Type B pancreatic cell (in vitro differentiated cells): ENCODE results near the gene PCBP2. TPM values are rescaled to one million over a fixed set of nuclear protein-coding genes. Genes with fewer than 3 reads are reported as not detected.

Experiments
- DNase-seq: peaks from one replicate; pipeline ENCODE4 v3.0.0; 2021; ENCODE audit warnings: mixed read lengths; ENCODE audit not compliant: unreplicated experiment; ENCODE audit errors: extremely low spot score
- H3K27ac Mint-ChIP-seq: 2 replicates; pipeline ENCODE4 v1.8.0; 2021; ENCODE audit warnings: mild to moderate bottlenecking, mixed read lengths
- H3K27me3 Mint-ChIP-seq: 2 replicates; pipeline ENCODE4 v1.8.0; 2021; ENCODE audit warnings: mixed read lengths
- H3K36me3 Mint-ChIP-seq: 2 replicates; pipeline ENCODE4 v1.8.0; 2021; ENCODE audit warnings: mixed read lengths
- H3K4me1 Mint-ChIP-seq: one replicate; pipeline ENCODE4 v1.8.0; 2021; ENCODE audit warnings: mixed read lengths; ENCODE audit not compliant: unreplicated experiment
- H3K4me3 Mint-ChIP-seq: 2 replicates; pipeline ENCODE4 v1.8.0; 2021; ENCODE audit warnings: mild to moderate bottlenecking, mixed read lengths
- H3K9me3 Mint-ChIP-seq: 2 replicates; pipeline ENCODE4 v1.8.0; 2021; ENCODE audit warnings: mixed read lengths
- CTCF ChIP-seq: fragments of 200-600 bp; sonication (generic); conservative IDR thresholded peaks from 2 replicates; pipeline ENCODE4 v1.5.0; 2021; ENCODE audit warnings: antibody characterized with exemption, mild to moderate bottlenecking
- total RNA-seq: library from RNA; stranded (reverse); gene quantifications from 2 replicates; pipeline ENCODE4 v1.2.1, GENCODE V29; 2021; ENCODE audit warnings: low replicate concordance

PCBP2 gene
- total RNA-seq, 1 donor from 2014 or later = 1,222 TPM

- Mint-ChIP-seq H3K36me3 (no peaks in the 10 kb centered on the region), H3K4me3 (no peak overlapping the region), H3K9me3 (no peaks in the 10 kb centered on the region), H3K4me1 (peaks cover 11% of the 10 kb centered on the region), H3K27me3 (no peaks in the 10 kb centered on the region), H3K27ac (no peak overlapping the region)
- TF ChIP-seq CTCF = no peak
- DNase-seq = no peak
Measured at GRCh38 chr12:53506450-53506785, 54.5 kb downstream of the PCBP2 start.

- no peak for TF ChIP-seq CTCF
- H3K4me3 Mint-ChIP-seq = no peak within 1 kb of the TSS
- H3K9me3 Mint-ChIP-seq = no peaks in the 10 kb centered on the region
- DNase-seq = no peak
- H3K27me3 Mint-ChIP-seq = no peaks in the 10 kb centered on the region
- peaks cover 6% of the 10 kb centered on the region for H3K4me1 Mint-ChIP-seq
- H3K36me3 Mint-ChIP-seq = no peaks in the 10 kb centered on the region
- H3K27ac Mint-ChIP-seq = no peak within 1 kb of the TSS
Measured at GRCh38 chr12:53506881-53507602, 55.1 kb downstream of the PCBP2 start, which contains the start of gene NPFF. TSS of gene NPFF (minus strand) at chr12:53507484. CDS start at chr12:53507474, 10 bp downstream.

DNA sequence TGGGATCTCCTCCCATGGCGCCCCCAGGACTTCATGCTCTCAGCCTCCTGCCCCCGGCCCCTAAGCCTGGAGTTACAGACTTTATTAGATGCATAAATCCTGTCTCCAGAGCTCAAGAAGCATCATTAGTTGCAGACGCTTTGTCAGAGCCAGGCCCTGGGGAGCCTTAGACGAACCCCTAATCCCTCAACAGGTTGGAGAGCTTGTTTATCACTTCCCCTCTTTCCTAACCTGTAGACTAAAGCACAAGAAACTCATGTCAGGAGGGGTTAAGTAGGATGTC is 55.6 kb downstream of the PCBP2 start:
- no peak overlapping the region for H3K27ac Mint-ChIP-seq
- H3K4me1 Mint-ChIP-seq = peaks cover 4% of the 10 kb centered on the region
- H3K4me3 Mint-ChIP-seq = no peak overlapping the region
- H3K36me3 Mint-ChIP-seq = no peaks in the 10 kb centered on the region
- H3K9me3 Mint-ChIP-seq = no peaks in the 10 kb centered on the region
- no peak for TF ChIP-seq CTCF
- no peak for DNase-seq
- H3K27me3 Mint-ChIP-seq = no peaks in the 10 kb centered on the region

DNA sequence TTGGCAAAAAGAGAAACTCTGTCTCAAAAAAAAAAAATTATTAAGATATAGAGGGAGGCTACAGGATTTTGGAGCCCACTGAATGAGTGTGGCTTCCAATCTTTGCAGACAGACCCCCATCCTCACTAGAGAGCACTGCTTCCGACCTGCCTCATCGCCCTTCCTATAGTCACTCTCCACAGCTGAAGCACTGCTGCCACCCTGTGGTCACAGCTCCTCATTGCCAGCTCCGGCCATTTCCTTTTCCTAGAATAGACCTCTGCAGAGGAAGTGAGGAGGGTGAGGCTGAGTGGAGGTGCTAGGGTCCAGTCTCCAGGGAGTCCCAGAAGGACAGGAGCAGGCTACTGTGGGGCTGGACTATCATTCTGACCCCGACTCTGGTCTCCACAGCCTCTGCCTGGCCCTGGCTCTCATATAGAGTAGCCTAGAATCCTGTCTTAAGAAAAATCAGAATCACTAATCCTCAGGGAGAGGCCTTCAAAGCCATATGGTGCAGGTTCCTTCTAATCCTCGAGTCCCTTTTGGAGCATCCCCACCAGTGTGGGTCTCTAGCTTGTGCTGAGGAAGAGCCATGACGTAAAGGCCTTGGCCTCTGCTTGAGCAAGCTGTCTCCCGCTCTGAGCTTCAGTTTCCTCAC is 56.8 kb downstream of the PCBP2 start:
- TF ChIP-seq CTCF = peak; percentile 95
- Mint-ChIP-seq H3K4me1 (peaks cover 4% of the 10 kb centered on the region), H3K4me3 (no peak overlapping the region), H3K27ac (peak overlapping the region; percentile 73), H3K36me3 (no peaks in the 10 kb centered on the region), H3K9me3 (no peaks in the 10 kb centered on the region), H3K27me3 (no peaks in the 10 kb centered on the region)
- peak; percentile 85 for DNase-seq

GRCh38 chr12:53510181-53510812 is 58.4 kb downstream of the PCBP2 start:
- no peak for DNase-seq
- Mint-ChIP-seq H3K4me3 (no peak overlapping the region), H3K4me1 (peaks cover 4% of the 10 kb centered on the region), H3K9me3 (no peaks in the 10 kb centered on the region), H3K27ac (no peak overlapping the region), H3K36me3 (peaks cover 4% of the 10 kb centered on the region), H3K27me3 (no peaks in the 10 kb centered on the region)
- no peak for TF ChIP-seq CTCF
